Thyroid gland (tissue), 4 donors: ENCODE results near the gene L3MBTL4. TPM values are rescaled to one million over a fixed set of nuclear protein-coding genes. Genes with fewer than 3 reads are reported as not detected.

Experiments used
- DNase-seq, 2 donors: peaks; one replicate each; pipeline ENCODE4 v3.0.0-alpha.2; 2019
- H3K27ac ChIP-seq, 3 donors: fragments of 200-600 bp; sonication (generic); 1 replicate in 2 of 3; 2 replicates in 1 of 3; pipeline ENCODE4 v1.5.1; 2016 to 2019; ENCODE audit warnings: mild to moderate bottlenecking in 1 of 3, moderate library complexity in 1 of 3
- H3K27me3 ChIP-seq: fragments of 200-600 bp; sonication (generic); one replicate; pipeline ENCODE4 v1.5.1; 2019
- H3K36me3 ChIP-seq, 2 donors: fragments of 200-600 bp; sonication (generic); one replicate each; pipeline ENCODE4 v1.5.1; 2016 to 2019
- H3K4me1 ChIP-seq, 2 donors: fragments of 200-600 bp; sonication (generic); one replicate each; pipeline ENCODE4 v1.5.1; 2017 to 2019
- H3K4me3 ChIP-seq, 3 donors: fragments of 200-600 bp; sonication (generic); replicated peaks in 1 of 3; 1 replicate in 2 of 3; 2 replicates in 1 of 3; pipeline ENCODE4 v1.5.1; 2016; ENCODE audit warnings: mild to moderate bottlenecking in 1 of 3
- H3K9me3 ChIP-seq: fragments of 200-600 bp; sonication (generic); one replicate; pipeline ENCODE4 v1.5.1; 2017
- CTCF ChIP-seq, 6 experiments: fragments of 200-600 bp in 3 of 6; fragments of 450-650 bp in 3 of 6; sonication (generic) in 3 of 6; IDR thresholded peaks; one replicate each; pipeline ENCODE4 v1.5.1; 2016 to 2019; ENCODE audit warnings: antibody characterized with exemption in 6 of 6, mild to moderate bottlenecking in 2 of 6, inconsistent platforms in 1 of 6, moderate library complexity in 1 of 6
- POLR2A ChIP-seq, 2 donors: fragments of 450-650 bp; IDR thresholded peaks; one replicate each; pipeline ENCODE4 v1.6.1; 2017; ENCODE audit warnings: antibody characterized with exemption in 2 of 2, mild to moderate bottlenecking in 2 of 2, moderate library complexity in 1 of 2
- WGBS, 2 donors: methylation state at CpG; one replicate each; pipeline ENCODE4 v1.1.5; 2017; 5-methylcytosine and 5-hydroxymethylcytosine counted together
- intact Hi-C: fragments of 100-400 bp; cut with DNase I; formaldehyde crosslinking; loops from one replicate; pipeline ENCODE4 v1.15.1; 2023
- total RNA-seq, 4 donors: library from RNA; depleted of rRNA; stranded (reverse); fragments of >200 nt; gene quantifications; one replicate each; pipeline ENCODE4 v1.2.3, GENCODE V29; 2016

L3MBTL4 gene
- total RNA-seq, 4 donors from 2014 or later, result 15.2 to 37.1 (median 24.3) TPM

- Histone ChIP-seq H3K4me1 (no peaks in the 10 kb centered on the region), H3K9me3 (no peaks in the 10 kb centered on the region), H3K36me3 (no peaks in the 10 kb centered on the region), H3K4me3 (no peak overlapping the region), H3K27me3 (no peaks in the 10 kb centered on the region), H3K27ac (no peak overlapping the region)
- no peak for DNase-seq
- intact Hi-C loops, result no loop called here
- WGBS, 2 donors, result 79 to 88% methylated on average over 3 of the region's 3 CpGs
- no peak for TF ChIP-seq CTCF (IDR thresholded peaks at IDR 0.05)
- no peak for TF ChIP-seq POLR2A (IDR thresholded peaks at IDR 0.05)
Observed at GRCh38 chr18:5937795-5938194, 476.9 kb downstream of the L3MBTL4 start.

- TF ChIP-seq CTCF (IDR thresholded peaks at IDR 0.05), result no peak
- no peak for TF ChIP-seq POLR2A (IDR thresholded peaks at IDR 0.05)
- Histone ChIP-seq H3K4me1 (no peaks in the 10 kb centered on the region), H3K4me3 (no peak overlapping the region), H3K9me3 (no peaks in the 10 kb centered on the region), H3K27me3 (no peaks in the 10 kb centered on the region), H3K36me3 (no peaks in the 10 kb centered on the region), H3K27ac (no peak overlapping the region)
- WGBS, 2 donors, result 89 to 95% methylated on average over 6 to 7 of the region's 7 CpGs
- no peak for DNase-seq
- intact Hi-C loops, result no loop called here
Observed at GRCh38 chr18:5937121-5937520, 477.6 kb downstream of the L3MBTL4 start.

GRCh38 chr18:5930789-5931188, 483.9 kb downstream of the L3MBTL4 start:
- H3K4me3 ChIP-seq, result no peak overlapping the region
- H3K4me1 ChIP-seq, result no peaks in the 10 kb centered on the region
- TF ChIP-seq CTCF (IDR thresholded peaks at IDR 0.05), result no peak
- no peak for TF ChIP-seq POLR2A (IDR thresholded peaks at IDR 0.05)
- 45 to 61% methylated on average over 2 of the region's 2 CpGs for WGBS, 2 donors
- H3K36me3 ChIP-seq, result no peaks in the 10 kb centered on the region
- no peak for DNase-seq
- H3K27me3 ChIP-seq, result no peaks in the 10 kb centered on the region
- H3K9me3 ChIP-seq, result no peaks in the 10 kb centered on the region
- no peak overlapping the region for H3K27ac ChIP-seq
- intact Hi-C loops, result no loop called here

- no peaks in the 10 kb centered on the region for H3K27me3 ChIP-seq
- no peak for DNase-seq
- no peak overlapping the region for H3K27ac ChIP-seq
- no peak for TF ChIP-seq CTCF (IDR thresholded peaks at IDR 0.05)
- no peak for TF ChIP-seq POLR2A (IDR thresholded peaks at IDR 0.05)
- WGBS, 2 donors, result 81 to 84% methylated on average over 3 of the region's 3 CpGs
- H3K4me1 ChIP-seq, result no peaks in the 10 kb centered on the region
- no peaks in the 10 kb centered on the region for H3K36me3 ChIP-seq
- H3K9me3 ChIP-seq, result no peaks in the 10 kb centered on the region
- intact Hi-C loops, result no loop called here
- no peak overlapping the region for H3K4me3 ChIP-seq
Observed at GRCh38 chr18:5918205-5918858, 496.4 kb downstream of the L3MBTL4 start.

GRCh38 chr18:5914951-5915350, 499.8 kb downstream of the L3MBTL4 start:
- no peaks in the 10 kb centered on the region for H3K9me3 ChIP-seq
- 62 to 80% methylated on average over 5 of the region's 5 CpGs for WGBS, 2 donors

More at GRCh38 chr18:5914951-5915350, 499.8 kb downstream of the L3MBTL4 start:
- DNase-seq, result no peak
- no peak for TF ChIP-seq CTCF (IDR thresholded peaks at IDR 0.05)
- no peak for TF ChIP-seq POLR2A (IDR thresholded peaks at IDR 0.05)
- H3K4me3 ChIP-seq, result no peak overlapping the region
- H3K27ac ChIP-seq, result no peak overlapping the region
- intact Hi-C loops, result no loop called here
- H3K27me3 ChIP-seq, result no peaks in the 10 kb centered on the region
- H3K4me1 ChIP-seq, result no peaks in the 10 kb centered on the region
- H3K36me3 ChIP-seq, result no peaks in the 10 kb centered on the region
